K562 (cell line): Measurements from ENCODE around the gene SH3GL3. TPM values are rescaled to one million over a fixed set of nuclear protein-coding genes. Genes with fewer than 3 reads are reported as not detected.

ENCODE experiments used
- ATAC-seq: fragments of 200-7000 bp; cut with Tn5 transposase; 3 replicates; pipeline ENCODE4 v1.9.1; 2020; ENCODE audit warnings: moderate library complexity
- BruUV-seq: library from RNA; stranded (reverse); fragments of 400-500 nt; replicated peaks from 2 replicates; lab custom pipeline; 2021; lab: Mats Ljungman, UMichigan
- CTCF ChIA-PET: fragments of 300-600 bp; formaldehyde crosslinking; extraction: SDS; loops from one replicate; lab custom pipeline; 2021; ENCODE audit warnings: low intra/inter-chr PET ratio; lab: Yijun Ruan, JAX
- POLR2A ChIA-PET: fragments of 300-600, 350-650 bp; sonication (Branson Sonifier 250); formaldehyde crosslinking; extraction: SDS; loops from one replicate; lab custom pipeline; 2021; ENCODE audit warnings: antibody characterized with exemption, inconsistent platforms; lab: Yijun Ruan, JAX
- DNase-seq, 4 experiments: peaks; one replicate each; pipeline versions ENCODE4 v3.0.0 to v3.0.0-alpha.2; 2011 to 2018; ENCODE audit warnings: low spot score in 3 of 4, mixed read lengths in 3 of 4; ENCODE audit errors: extremely low read depth in 1 of 4
- FAIRE-seq: peaks from 2 replicates; lab custom pipeline; 2011; peaks lifted over from hg19 to GRCh38; lab: Jason Lieb, UNC
- H2AFZ ChIP-seq: 2 replicates; pipeline ENCODE4 v1.6.0; 2011; ENCODE audit warnings: low read depth, low read length, control low read depth, inconsistent platforms
- H3K27ac ChIP-seq: fragments of 200-600 bp; 3 replicates; pipeline ENCODE4 v1.8.0; 2011; ENCODE audit warnings: low read depth, mild to moderate bottlenecking, control low read depth, inconsistent platforms, low read length, moderate library complexity, mixed read lengths; ENCODE audit errors: extremely low read depth
- H3K27me3 ChIP-seq, 2 experiments: fragments of 300-600 bp in 1 of 2; 2 replicates in 1 of 2; 3 replicates in 1 of 2; pipeline versions ENCODE4 v1.6.0 to v1.8.0; 2011; ENCODE audit warnings: inconsistent platforms in 2 of 2, low read length in 2 of 2, mild to moderate bottlenecking in 1 of 2, mixed read lengths in 1 of 2, moderate library complexity in 1 of 2; ENCODE audit not compliant: control insufficient read depth in 2 of 2, insufficient read depth in 2 of 2
- H3K36me3 ChIP-seq: fragments of 300-600 bp; 3 replicates; pipeline ENCODE4 v1.8.0; 2011; ENCODE audit warnings: mild to moderate bottlenecking, low read length, inconsistent platforms; ENCODE audit not compliant: control insufficient read depth, insufficient read depth
- H3K4me1 ChIP-seq, 2 experiments: fragments of 200-600 bp in 1 of 2; replicated peaks in 1 of 2; 2 replicates in 1 of 2; 3 replicates in 1 of 2; pipeline versions ENCODE4 v1.5.1 to v1.8.0; 2011; ENCODE audit warnings: inconsistent platforms in 2 of 2, low read length in 2 of 2, mild to moderate bottlenecking in 1 of 2, mixed read lengths in 1 of 2, moderate library complexity in 1 of 2; ENCODE audit not compliant: control insufficient read depth in 2 of 2, insufficient read depth in 2 of 2
- H3K4me2 ChIP-seq: 2 replicates; pipeline ENCODE4 v1.6.1; 2011; ENCODE audit warnings: low read length, control low read depth, inconsistent platforms, mixed read lengths; ENCODE audit not compliant: insufficient read depth
- H3K4me3 ChIP-seq: fragments of 200-600 bp; sonication (generic), shearing (Covaris generic); 2 replicates; pipeline ENCODE4 v1.5.1; 2016; ENCODE audit warnings: control low read depth, inconsistent platforms
- H3K79me2 ChIP-seq: fragments of 200-600 bp; 3 replicates; pipeline ENCODE4 v1.8.0; 2011; ENCODE audit warnings: low read length, inconsistent platforms; ENCODE audit not compliant: control insufficient read depth, insufficient read depth
- H3K9ac ChIP-seq, 2 experiments: 2 replicates each; pipeline versions ENCODE4 v1.6.0 to v1.6.1; 2011; ENCODE audit warnings: low read depth in 2 of 2, low read length in 2 of 2, control low read depth in 1 of 2, inconsistent platforms in 1 of 2, mild to moderate bottlenecking in 1 of 2, mixed read lengths in 1 of 2; ENCODE audit not compliant: insufficient read depth in 1 of 2
- H3K9me1 ChIP-seq: one replicate; pipeline ENCODE4 v1.6.0; 2011; ENCODE audit warnings: inconsistent platforms, mild to moderate bottlenecking, low read length, moderate library complexity; ENCODE audit not compliant: control insufficient read depth, insufficient read depth
- H3K9me3 ChIP-seq: replicated peaks from 2 replicates; pipeline ENCODE4 v1.5.1; 2011; ENCODE audit warnings: low read depth, low read length, inconsistent platforms; ENCODE audit not compliant: control insufficient read depth, insufficient read depth
- H4K20me1 ChIP-seq: replicated peaks from 2 replicates; pipeline ENCODE4 v1.6.1; 2011; ENCODE audit warnings: low read length, inconsistent platforms, mixed read lengths; ENCODE audit not compliant: control insufficient read depth, insufficient read depth
- FOSL1 ChIP-seq: fragments of 200-800 bp; sonication (Bioruptor generic); conservative IDR thresholded peaks from 2 replicates; pipeline ENCODE4 v1.6.1; 2016; ENCODE audit warnings: missing genetic modification characterization, missing compliant biosample characterization
- FUS ChIP-seq: fragments of 200-400 bp; formaldehyde crosslinking; optimal IDR thresholded peaks from 2 replicates; pipeline ENCODE3; 2017; ENCODE audit warnings: low read depth, low read length
- IRF2 ChIP-seq: sonication (generic); formaldehyde crosslinking; IDR thresholded peaks from 2 replicates; pipeline ENCODE4 v1.8.1; 2022; ENCODE audit warnings: mild to moderate bottlenecking, missing genetic modification reagents
- KDM5B ChIP-seq: fragments of 200-600 bp; sonication (generic); IDR thresholded peaks from 2 replicates; pipeline ENCODE4 v1.6.1; 2012; ENCODE audit warnings: low read depth, mild to moderate bottlenecking, moderate library complexity, low read length, control low read depth, inconsistent platforms; ENCODE audit not compliant: insufficient replicate concordance
- KLF1 ChIP-seq: fragments of 450-650 bp; IDR thresholded peaks from 2 replicates; pipeline ENCODE4 v1.6.1; 2016; ENCODE audit warnings: missing genetic modification characterization, missing compliant biosample characterization
- ZNF23 ChIP-seq: fragments of 250-450 bp; sonication (Bioruptor Pico); IDR thresholded peaks from 2 replicates; pipeline ENCODE4 v1.4.0; 2020; ENCODE audit warnings: mild to moderate bottlenecking
- ZNF253 ChIP-seq: fragments of 250-450 bp; sonication (Bioruptor Pico); conservative IDR thresholded peaks from 2 replicates; pipeline ENCODE4 v1.6.1; 2021; ENCODE audit warnings: mild to moderate bottlenecking
- ZNF324 ChIP-seq: fragments of 250-450 bp; sonication (Bioruptor Pico); IDR thresholded peaks from 2 replicates; pipeline ENCODE4 v1.4.0; 2020; ENCODE audit warnings: mild to moderate bottlenecking
- ZNF347 ChIP-seq: fragments of 450-650 bp; formaldehyde crosslinking; IDR thresholded peaks from 2 replicates; pipeline ENCODE4 v1.4.0; 2020; ENCODE audit warnings: low read depth, mild to moderate bottlenecking, moderate library complexity
- WGBS: fragments of 100-300 bp; shearing (Covaris generic); methylation state at CpG from one replicate; pipeline ENCODE4 v1.1.6; 2016; ENCODE audit warnings: low coverage, mixed read lengths; ENCODE audit not compliant: insufficient coverage; ENCODE audit errors: missing lambda C conversion rate; 5-methylcytosine and 5-hydroxymethylcytosine counted together
- in situ Hi-C: fragments of 300-500 bp; cut with MboI; formaldehyde crosslinking; loops from 4 replicates; pipeline ENCODE4 v1.15.0; 2018; ENCODE audit warnings: inconsistent platforms, mixed read lengths
- intact Hi-C: fragments of 100-400 bp; cut with micrococcal nuclease; formaldehyde crosslinking; loops from 2 replicates; pipeline ENCODE4 v1.14.2; 2022
- polyA plus RNA-seq, 8 experiments: library from polyadenylated mRNA; depleted of rRNA in 4 of 8; stranded (reverse) in 5 of 8; unstranded in 3 of 8; fragments of >200 nt; fragmentation: Nextera tagmentation in 2 of 8; fragmentation: Illumina TruSeq in 1 of 8; extraction: Ambion mirVana in 2 of 8; extraction: Trizol in 1 of 8; gene quantifications; 2 replicates each; pipeline versions ENCODE4 v1.2.1 to v1.2.3, GENCODE V29; 2011 to 2014; ENCODE audit warnings: inconsistent platforms in 1 of 8, missing spikeins in 1 of 8
- total RNA-seq, 7 experiments: library from RNA; depleted of rRNA in 6 of 7; stranded (reverse); fragments of >200 nt in 6 of 7; fragmentation: Illumina TruSeq in 2 of 7; extraction: Trizol in 2 of 7; gene quantifications; 2 replicates each; pipeline versions ENCODE4 v1.2.1 to v1.2.3, GENCODE V29; 2011 to 2021; ENCODE audit warnings: low replicate concordance in 1 of 7

Gene SH3GL3
- total and polyA plus RNA-seq, 9 of the 15 experiments (the other 6 are each of a cell fraction or from before 2014, with no cell fraction given), result 3.9 to 16.0 (median 9.7) TPM

DNA sequence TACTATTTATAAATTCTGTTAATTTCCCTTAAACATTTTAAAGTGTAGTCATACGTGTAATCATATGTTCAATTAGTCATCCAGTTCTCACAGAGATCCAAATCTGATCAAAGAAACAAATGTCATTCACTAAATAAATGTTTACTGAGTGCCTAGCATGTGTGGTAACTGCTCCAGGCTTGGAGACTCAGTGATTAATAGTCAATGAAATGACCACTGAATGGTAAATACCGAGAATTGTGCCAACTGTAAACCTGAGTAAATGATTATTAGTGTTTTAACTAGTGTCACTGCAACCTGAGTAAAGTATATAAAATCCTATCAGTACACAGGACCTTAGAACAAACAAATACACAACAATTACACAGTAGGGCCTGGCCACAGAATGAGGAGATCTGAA is 52.3 kb downstream of the SH3GL3 start:
- no peaks in the 10 kb centered on the region for H3K27me3 ChIP-seq
- ChIA-PET CTCF (no interaction called here), POLR2A (no interaction called here)
- intact Hi-C loops (no loop called here), in situ Hi-C loops (no loop called here)
- no peak overlapping the region for H3K4me3 ChIP-seq
- H3K27ac ChIP-seq, result no peak overlapping the region
- 46% methylated on average over 2 of the region's 2 CpGs for WGBS
- FAIRE-seq, result no peak
- no peak overlapping the region for H2AFZ ChIP-seq
- H3K9me3 ChIP-seq, result no peaks in the 10 kb centered on the region
- H3K4me1 ChIP-seq, result peaks cover 0 to 7% of the 10 kb centered on the region in 2 experiments; a peak in 3 of 5 replicates
- ATAC-seq, result no peak
- no peak overlapping the region for H3K9ac ChIP-seq
- TF ChIP-seq ZNF23 (CRISPR knock-in tag) (no peak), ZNF347 (CRISPR knock-in tag) (no peak), ZNF324 (no peak), KLF1 (tag) (no peak), KDM5B (no peak), ZNF253 (CRISPR knock-in tag) (no peak), FUS (no peak), FOSL1 (tag) (no peak), IRF2 (CRISPR knock-in tag) (no peak)
- DNase-seq, result no peak
- H3K79me2 ChIP-seq, result peaks cover 3% of the 10 kb centered on the region; the same call in 1 of the 3 replicates
- H3K9me1 ChIP-seq, result no peaks in the 10 kb centered on the region
- no peak overlapping the region for H3K4me2 ChIP-seq
- H3K36me3 ChIP-seq, result no peaks in the 10 kb centered on the region
- H4K20me1 ChIP-seq, result no peaks in the 10 kb centered on the region
- BruUV-seq, result no TSS peak
